ENCODE data around the gene PRKCD. TPM values are rescaled to one million over a fixed set of nuclear protein-coding genes. Genes with fewer than 3 reads are reported as not detected.
A peak's percentile ranks its signal among the peaks of the same experiment; 100 is the strongest.

Gene PRKCD
- polyA plus RNA-seq, 3 donors = 123 to 329 (median 158) TPM

GRCh38 chr3:53171827-53172505 lies 11.0 kb downstream of the PRKCD start:
- peaks cover 100% of the 10 kb centered on the region for H4K20me1 ChIP-seq (ENCODE audit: insufficient read depth, low read length)
- peaks cover 92% of the 10 kb centered on the region for H3K4me1 Mint-ChIP-seq
- DNase-seq = peak in 1 of 3 donors; percentile 40
- H3K9me3 ChIP-seq (replicated peaks in 1 of 2; ENCODE audit: control insufficient read depth in 1 of 2, insufficient read depth in 1 of 2, low read length in 2 of 2) = no peaks in the 10 kb centered on the region
- H3K79me2 ChIP-seq (ENCODE audit: insufficient read depth, low read length) = peaks cover 100% of the 10 kb centered on the region
- peak overlapping the region; percentile 1 to 93 (median 63) for H3K4me3 ChIP-seq (replicated peaks in 1 of 3; ENCODE audit: low read depth in 2 of 3, low read length in 3 of 3)
- peaks cover 93 to 100% of the 10 kb centered on the region in 2 donors for H3K4me1 ChIP-seq (ENCODE audit: control insufficient read depth in 1 of 2, insufficient read depth in 2 of 2, low read length in 2 of 2)
- peak overlapping the region; percentile 94 to 96 for H3K4me3 Mint-ChIP-seq
- H3K27ac ChIP-seq (ENCODE audit: low read depth in 1 of 2, low read length in 2 of 2) = peak overlapping the region; percentile 78 to 93
- H3K9ac ChIP-seq (ENCODE audit: insufficient read depth, low read length, poor library complexity, severe bottlenecking) = peak overlapping the region; percentile 75
- 10% methylated on average over 7 of the region's 7 CpGs for WGBS (ENCODE audit: insufficient coverage)
- peak overlapping the region; percentile 99 for H3K4me2 ChIP-seq (replicated peaks; ENCODE audit: extremely low read depth, low read length, poor library complexity, severe bottlenecking)
- peaks cover 0 to 3% (median 0%) of the 10 kb centered on the region in 3 donors for H3K27me3 Mint-ChIP-seq (ENCODE audit: low read depth in 3 of 3)
- TF ChIP-seq CTCF (IDR thresholded peaks at IDR 0.05) = no peak
- H3K27ac Mint-ChIP-seq = peak overlapping the region; percentile 25 to 99 (median 95)
- no peaks in the 10 kb centered on the region for H3K27me3 ChIP-seq (ENCODE audit: control insufficient read depth in 2 of 2, insufficient read depth in 2 of 2, low read length in 2 of 2)
- H3K36me3 Mint-ChIP-seq = peaks cover 41 to 77% of the 10 kb centered on the region in 2 donors
- peaks cover 47 to 56% of the 10 kb centered on the region in 2 donors for H3K36me3 ChIP-seq (replicated peaks in 1 of 2; ENCODE audit: control insufficient read depth in 1 of 2, insufficient read depth in 2 of 2, low read length in 2 of 2)
- peaks cover 0 to 3% (median 0%) of the 10 kb centered on the region in 7 donors for H3K9me3 Mint-ChIP-seq
- no peak overlapping the region for H2AFZ ChIP-seq (ENCODE audit: insufficient read depth, low read depth, low read length, poor library complexity, severe bottlenecking)
- intact Hi-C loops (cut with micrococcal nuclease) = no loop called here

- intact Hi-C loops (cut with micrococcal nuclease) = no loop called here
- Histone ChIP-seq H3K4me1 (ENCODE audit: control insufficient read depth in 1 of 2, insufficient read depth in 2 of 2, low read length in 2 of 2) (peaks cover 91 to 99% of the 10 kb centered on the region in 2 donors), H2AFZ (ENCODE audit: insufficient read depth, low read depth, low read length, poor library complexity, severe bottlenecking) (no peak overlapping the region), H3K36me3 (replicated peaks in 1 of 2; ENCODE audit: control insufficient read depth in 1 of 2, insufficient read depth in 2 of 2, low read length in 2 of 2) (peaks cover 51 to 66% of the 10 kb centered on the region in 2 donors), H3K4me2 (replicated peaks; ENCODE audit: extremely low read depth, low read length, poor library complexity, severe bottlenecking) (peak overlapping the region; percentile 99), H3K79me2 (ENCODE audit: insufficient read depth, low read length) (peaks cover 100% of the 10 kb centered on the region), H3K27ac (ENCODE audit: low read depth in 1 of 2, low read length in 2 of 2) (peak overlapping the region in 1 of 2 donors; percentile 93), H3K9me3 (replicated peaks in 1 of 2; ENCODE audit: control insufficient read depth in 1 of 2, insufficient read depth in 1 of 2, low read length in 2 of 2) (no peaks in the 10 kb centered on the region), H3K9ac (ENCODE audit: insufficient read depth, low read length, poor library complexity, severe bottlenecking) (peak overlapping the region; percentile 2), H3K4me3 (replicated peaks in 1 of 3; ENCODE audit: low read depth in 2 of 3, low read length in 3 of 3) (peak overlapping the region in 1 of 3 experiments; percentile 93), H3K27me3 (ENCODE audit: control insufficient read depth in 2 of 2, insufficient read depth in 2 of 2, low read length in 2 of 2) (no peaks in the 10 kb centered on the region), H4K20me1 (ENCODE audit: insufficient read depth, low read length) (peaks cover 100% of the 10 kb centered on the region)
- peaks cover 0 to 3% (median 0%) of the 10 kb centered on the region in 3 donors for H3K27me3 Mint-ChIP-seq (ENCODE audit: low read depth in 3 of 3)
- WGBS (ENCODE audit: insufficient coverage) = 80% methylated on average over 5 of the region's 5 CpGs
- no peak for TF ChIP-seq CTCF (IDR thresholded peaks at IDR 0.05)
- H3K36me3 Mint-ChIP-seq = peaks cover 45 to 83% of the 10 kb centered on the region in 2 donors
- H3K9me3 Mint-ChIP-seq = peaks cover 0 to 3% (median 0%) of the 10 kb centered on the region in 7 donors
- H3K4me1 Mint-ChIP-seq = peaks cover 88% of the 10 kb centered on the region
- H3K27ac Mint-ChIP-seq = peak overlapping the region in 4 of 7 donors; percentile 18 to 75 (median 49)
- no peak for DNase-seq
- H3K4me3 Mint-ChIP-seq = no peak overlapping the region
These were observed 12.1 kb downstream of the PRKCD start for GRCh38 chr3:53173107-53173506.
